Cardiac septum (tissue), 1 donor: ENCODE measurements around the gene TNFRSF14. TPM values are rescaled to one million over a fixed set of nuclear protein-coding genes. Genes with fewer than 3 reads are reported as not detected.

ENCODE experiments used
- DNase-seq: peaks from one replicate; pipeline ENCODE4 v3.0.0-alpha.2; 2020; ENCODE audit warnings: low spot score
- intact Hi-C: fragments of 100-400 bp; cut with DNase I; formaldehyde crosslinking; loops from one replicate; pipeline ENCODE4 v1.14.0; 2022
- long read RNA-seq: library from polyadenylated mRNA; unstranded; transcript quantifications from one replicate; pipeline ENCODE4 v2.0.0, GENCODE V29; 2021
- total RNA-seq: library from RNA; stranded (reverse); fragmentation: NEBNext Ultra II Directional; extraction: Animal tissue kit (Norgen Biotek cat#: 25700); gene quantifications from one replicate; pipeline ENCODE4 v1.2.1, GENCODE V29; 2021
- donor health status: DM: no; HTN: no; CAD: no.

The TNFRSF14 gene
- 13.8 TPM for total RNA-seq
- long read RNA-seq, partial matches to known transcripts, result 5 of 15 reads
- long read RNA-seq, other reads (novel, unspliced or antisense), result 6 of 15 reads

- peak; percentile 90 for DNase-seq
- intact Hi-C loops, result no loop called here
These were observed at the start of gene TNFRSF14 for GRCh38 chr1:2556277-2556677. TSS of gene TNFRSF14 (plus strand) at chr1:2556371. CDS start at chr1:2556665, 294 bp downstream.

GRCh38 chr1:2506901-2507565, 49.1 kb upstream of the TNFRSF14 start:
- intact Hi-C loops, result no loop called here

DNA sequence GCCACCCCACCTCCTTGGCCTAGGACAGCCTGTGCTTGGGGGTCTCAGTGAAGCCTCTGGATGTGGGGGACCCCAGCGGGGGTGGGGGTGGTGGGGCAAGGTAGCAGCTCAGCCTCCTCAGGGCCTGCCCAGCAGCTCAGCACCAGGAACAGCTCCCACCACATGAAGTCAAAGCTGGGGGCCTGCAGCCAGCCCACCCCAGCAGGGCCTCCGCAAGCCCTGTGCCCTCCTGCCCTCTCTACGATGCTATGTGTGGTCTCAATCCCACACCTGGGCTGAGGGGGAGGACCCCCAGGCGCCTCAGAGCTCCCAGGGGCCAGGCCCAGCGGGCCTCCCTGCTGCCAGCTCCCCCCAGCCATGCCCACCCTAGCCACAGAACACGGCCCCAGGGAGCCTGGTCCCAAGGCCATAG, 48.4 kb upstream of the TNFRSF14 start:
- intact Hi-C loops, result no loop called here
- no peak for DNase-seq

More at GRCh38 chr1:2506901-2507565, 49.1 kb upstream of the TNFRSF14 start:
- no peak for DNase-seq

- DNase-seq, result no peak
- intact Hi-C loops, result no loop called here
These were observed 48.0 kb upstream of the TNFRSF14 start for GRCh38 chr1:2508180-2508579.

DNA sequence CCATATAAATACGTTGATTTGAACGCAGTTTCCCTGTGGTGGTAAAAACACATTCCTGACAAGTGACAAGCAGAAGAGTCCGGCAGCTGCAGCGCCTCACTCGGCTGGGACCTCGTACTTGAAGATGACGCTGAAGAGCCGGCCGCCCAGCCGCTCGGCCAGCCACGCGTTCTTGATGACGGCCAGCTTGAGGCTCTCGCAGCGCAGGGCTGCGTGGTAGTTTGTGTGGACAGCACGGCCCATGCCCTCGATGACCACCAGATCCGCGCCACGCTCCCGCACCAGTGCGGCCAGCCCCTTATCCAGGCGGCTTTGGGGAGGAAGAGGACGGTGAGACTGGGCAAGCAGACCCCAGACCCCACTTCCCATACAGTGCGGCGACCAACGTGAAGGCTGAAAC, 47.4 kb upstream of the TNFRSF14 start:
- intact Hi-C loops, result no loop called here
- DNase-seq, result no peak

DNA sequence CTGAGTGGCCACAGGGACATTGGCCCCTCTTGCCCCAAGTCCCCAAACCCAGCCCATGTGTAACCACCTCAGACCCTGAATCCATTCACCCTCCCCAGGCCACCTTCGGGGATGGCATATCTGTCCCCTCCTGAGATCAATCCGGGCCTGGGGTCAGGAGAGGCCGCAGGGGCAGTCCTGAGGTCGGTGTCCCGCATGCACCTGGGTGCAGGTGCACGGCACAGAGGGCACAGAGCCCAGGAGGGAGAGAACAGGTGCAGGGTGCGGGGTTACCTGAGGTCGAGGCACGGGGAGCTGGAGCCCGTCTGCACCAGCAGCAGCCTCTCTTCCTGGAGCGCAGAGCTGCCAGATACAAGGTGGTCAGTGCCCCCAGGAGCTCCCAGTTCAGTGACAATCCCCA, 46.6 kb upstream of the TNFRSF14 start:
- no peak for DNase-seq
- intact Hi-C loops, result no loop called here

- intact Hi-C loops, result no loop called here
- DNase-seq, result no peak
These were observed 45.6 kb upstream of the TNFRSF14 start for GRCh38 chr1:2510366-2511155.

GRCh38 chr1:2512862-2513421, 43.2 kb upstream of the TNFRSF14 start:
- no peak for DNase-seq
- intact Hi-C loops, result no loop called here

DNA sequence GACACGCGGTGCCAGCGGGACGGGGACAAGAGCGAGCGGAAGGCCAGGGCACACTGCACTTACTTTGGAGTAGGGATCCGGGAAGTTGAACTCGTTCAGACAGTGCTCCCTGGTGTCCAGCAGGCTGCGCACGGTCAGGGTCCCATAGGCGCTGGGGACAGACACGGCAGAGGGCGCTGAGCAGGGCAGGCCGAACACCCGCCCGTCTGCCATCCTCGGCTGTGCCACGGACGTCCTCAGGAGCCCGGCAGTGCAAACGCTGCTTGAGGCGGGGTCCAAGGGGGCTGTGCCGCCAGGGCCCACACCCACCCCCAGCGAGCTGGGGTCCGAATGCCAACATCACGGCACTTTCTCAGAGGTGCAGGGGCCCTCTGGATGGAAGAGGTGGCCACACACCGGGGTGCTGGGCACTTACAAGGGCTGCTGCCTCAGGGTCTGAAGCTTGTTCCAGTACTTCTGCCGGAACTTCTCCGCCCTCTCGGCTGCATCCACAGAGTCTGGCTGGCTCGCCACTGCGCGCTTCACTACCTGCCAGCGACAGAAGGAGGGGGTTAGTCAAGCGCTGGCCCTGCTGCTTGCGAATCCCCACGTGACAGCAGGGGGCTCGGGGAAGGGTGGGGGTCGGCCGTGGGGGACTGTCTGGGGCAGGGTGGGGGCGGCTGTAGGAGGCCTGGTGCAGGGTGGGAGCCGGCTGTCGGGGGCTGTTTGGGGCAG, 42.1 kb upstream of the TNFRSF14 start:
- no peak for DNase-seq
- intact Hi-C loops, result no loop called here

DNA sequence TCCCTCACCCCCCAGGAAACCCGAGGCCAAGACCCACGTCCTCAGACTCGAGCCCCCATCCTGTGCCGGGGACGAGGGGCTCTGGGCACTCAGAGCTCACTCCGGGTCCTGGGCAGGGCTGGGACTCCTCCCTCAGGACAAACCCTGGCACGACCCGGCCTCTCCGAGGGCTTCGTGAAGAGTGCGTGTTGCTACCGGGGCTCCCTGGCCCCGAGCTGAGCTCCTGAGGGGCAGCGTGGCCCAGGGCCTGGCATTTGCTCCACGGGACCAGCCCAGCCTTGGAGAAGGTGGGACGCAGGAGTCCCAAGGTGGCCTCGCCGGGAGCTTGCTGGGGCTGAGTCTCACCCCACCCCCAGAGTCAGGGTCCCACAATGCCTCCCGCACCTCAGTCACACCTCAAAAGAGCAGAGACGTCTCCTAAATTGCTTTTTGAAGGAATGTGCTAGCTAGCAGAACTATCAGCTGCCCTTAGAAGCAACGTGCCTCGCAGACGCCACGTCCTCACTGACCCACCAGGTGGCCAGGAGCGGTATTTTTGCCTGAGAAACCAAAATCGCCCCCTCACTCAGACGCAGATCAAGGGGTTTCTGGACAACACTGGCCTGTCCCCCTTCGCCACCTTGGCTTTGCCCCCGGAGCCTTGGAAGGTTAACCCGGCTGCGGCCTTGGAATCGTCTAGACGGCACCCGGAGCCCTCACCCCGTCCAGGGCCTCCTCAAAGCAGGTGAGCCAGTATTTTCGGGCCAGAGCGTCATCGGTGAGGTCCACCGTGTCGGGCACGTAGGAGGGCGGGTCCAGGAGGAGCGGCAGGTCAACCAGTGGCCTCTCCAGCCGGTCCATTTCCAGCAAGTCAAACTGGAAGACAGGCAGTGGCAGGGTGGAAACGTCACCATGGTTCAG, 41.1 kb upstream of the TNFRSF14 start:
- intact Hi-C loops, result no loop called here
- DNase-seq, result no peak

- no peak for DNase-seq
- intact Hi-C loops, result no loop called here
These were observed 40.4 kb upstream of the TNFRSF14 start for GRCh38 chr1:2515763-2516080.

DNA sequence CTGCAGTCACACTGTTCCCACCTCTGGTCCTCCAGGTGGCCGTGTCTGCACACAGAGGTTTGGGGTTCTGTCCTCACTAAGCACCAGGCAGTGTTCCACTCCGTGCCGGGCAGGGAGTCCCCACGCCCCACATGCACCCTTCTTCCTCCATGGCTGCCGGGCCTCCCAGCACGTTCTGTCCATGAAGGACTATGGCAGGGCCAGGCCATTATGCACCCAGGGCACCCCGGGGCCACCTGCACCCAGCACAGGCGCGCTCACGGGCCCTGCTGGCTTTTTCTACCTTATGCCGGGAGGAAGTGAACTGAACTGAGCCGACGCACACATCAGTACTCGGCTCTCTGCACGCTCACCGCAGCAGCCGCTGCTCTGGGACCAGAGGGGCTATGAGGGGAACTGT, 40.0 kb upstream of the TNFRSF14 start:
- DNase-seq, result no peak
- intact Hi-C loops, result no loop called here

GRCh38 chr1:2516946-2517345, 39.2 kb upstream of the TNFRSF14 start:
- no peak for DNase-seq
- intact Hi-C loops, result no loop called here

- intact Hi-C loops, result no loop called here
- no peak for DNase-seq
These were observed 38.2 kb upstream of the TNFRSF14 start for GRCh38 chr1:2517966-2518365.

DNA sequence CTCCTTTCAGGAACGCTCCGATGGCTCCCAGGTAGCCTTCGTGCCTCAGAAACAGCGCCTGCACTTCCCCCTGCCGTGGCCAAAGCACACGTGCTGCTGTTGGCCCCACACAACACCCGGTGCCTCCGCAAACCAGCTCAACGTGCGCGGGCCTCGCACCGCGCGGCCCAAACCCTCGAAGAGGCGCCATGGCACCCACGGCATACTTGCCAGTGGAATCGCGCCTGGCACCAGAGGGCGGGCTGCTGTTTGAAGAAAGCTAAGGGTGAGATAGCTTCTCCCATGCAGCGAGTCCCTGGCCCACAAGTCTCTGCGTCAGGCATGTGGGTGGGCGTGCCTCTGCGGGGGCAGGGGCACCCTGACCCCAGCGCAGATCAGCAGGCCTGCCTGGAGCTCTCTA, 37.6 kb upstream of the TNFRSF14 start:
- DNase-seq, result no peak
- intact Hi-C loops, result no loop called here

DNA sequence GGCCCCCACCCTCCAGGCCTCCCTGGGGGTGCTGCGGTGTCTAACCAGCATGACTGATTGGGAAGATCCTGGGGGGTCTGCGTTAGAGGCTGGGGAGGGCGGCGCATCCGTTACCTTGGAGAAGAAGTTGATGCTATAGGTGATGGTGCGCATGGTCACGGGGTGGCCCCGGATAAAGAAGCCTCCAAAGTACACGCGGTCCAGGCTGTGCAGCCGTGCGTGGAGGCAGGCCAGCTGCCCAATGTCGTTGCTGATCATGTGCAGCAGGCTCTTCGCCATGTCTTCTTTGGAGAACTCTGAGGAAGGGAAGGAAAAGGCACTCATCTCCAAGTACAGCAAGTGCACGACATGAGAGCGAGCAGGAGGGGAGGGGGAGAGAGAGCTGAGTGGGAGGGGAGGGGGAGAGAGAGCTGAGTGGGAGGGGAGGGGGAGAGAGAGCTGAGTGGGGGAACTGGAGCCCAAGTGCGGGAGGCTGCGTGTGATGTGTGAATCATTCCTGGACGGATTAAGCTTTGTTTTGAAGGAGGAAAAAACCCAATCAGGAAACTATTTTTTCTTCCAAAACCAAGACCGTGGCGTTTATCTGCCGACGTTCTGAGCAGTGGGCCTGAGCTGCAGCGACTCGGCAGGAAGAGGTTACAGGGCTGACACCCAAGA, 37.0 kb upstream of the TNFRSF14 start:
- no peak for DNase-seq
- intact Hi-C loops, result no loop called here

- DNase-seq, result no peak
- intact Hi-C loops, result loop anchor here (10.0 kb wide), 2 partner anchors 125 to 205 kb away; no protein-coding TSS in a partner anchor
These were observed 36.4 kb upstream of the TNFRSF14 start for GRCh38 chr1:2519729-2520128.

DNA sequence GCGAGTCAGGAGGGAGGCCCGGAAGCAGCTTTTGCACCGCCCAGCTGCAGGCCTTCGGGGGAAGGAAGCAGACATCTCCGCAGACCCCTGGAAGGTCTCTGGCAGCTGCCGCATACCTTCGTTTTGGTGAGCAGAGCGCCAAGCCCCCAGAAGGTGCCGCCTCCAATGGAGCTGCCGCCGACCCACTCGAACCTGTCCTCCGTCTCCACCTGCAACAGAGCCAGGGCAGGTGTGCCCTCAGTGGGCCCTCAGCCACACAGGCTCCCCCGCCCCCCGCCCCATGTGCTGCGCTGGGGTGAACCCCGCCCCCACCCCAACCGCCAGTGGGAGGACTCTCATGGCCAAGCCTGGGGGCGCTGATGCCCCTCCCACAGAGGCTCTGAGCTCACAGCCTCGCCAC, 36.0 kb upstream of the TNFRSF14 start:
- DNase-seq, result no peak
- intact Hi-C loops, result loop anchor here (10.0 kb wide), 2 partner anchors 125 to 205 kb away; no protein-coding TSS in a partner anchor

GRCh38 chr1:2520806-2521205, 35.4 kb upstream of the TNFRSF14 start:
- intact Hi-C loops, result loop anchor here (10.0 kb wide), 2 partner anchors 124 to 206 kb away; no protein-coding TSS in a partner anchor
- no peak for DNase-seq
